Erythroblast (primary cell): ENCODE results near the gene IPO5.

Experiments
- DNase-seq, 2 experiments: peaks; one replicate each; lab custom pipeline; 2025; lab: John Stamatoyannopoulos, UW
- GATA1 ChIP-seq: IDR thresholded peaks from 2 replicates; pipeline ENCODE4 v1.6.1; 2011; ENCODE audit warnings: low read depth, mild to moderate bottlenecking, control low read depth, low read length, moderate library complexity
- POLR2A ChIP-seq: IDR thresholded peaks from 2 replicates; pipeline ENCODE4 v1.6.1; 2011; ENCODE audit warnings: mild to moderate bottlenecking, low read length

Gene IPO5

DNA sequence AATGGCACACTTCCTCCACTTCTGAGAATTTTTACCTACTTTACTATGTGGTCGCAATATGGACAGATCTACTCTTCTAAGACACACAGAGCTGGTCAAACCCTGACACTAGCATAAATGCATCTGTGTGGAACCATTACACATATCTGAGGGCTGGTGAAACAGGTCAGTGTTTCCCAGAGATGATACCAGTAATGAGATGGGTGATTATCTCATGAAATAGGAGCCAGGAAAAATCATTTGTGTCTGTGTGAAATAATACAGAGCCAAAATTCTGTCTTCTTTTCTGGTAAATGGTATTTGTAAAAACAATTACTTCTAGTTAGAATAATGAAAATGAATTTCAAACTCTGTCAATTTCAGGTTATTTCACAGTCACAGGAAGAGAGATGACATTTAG is 117.8 kb downstream of the IPO5 start:
- no peak for DNase-seq

DNA sequence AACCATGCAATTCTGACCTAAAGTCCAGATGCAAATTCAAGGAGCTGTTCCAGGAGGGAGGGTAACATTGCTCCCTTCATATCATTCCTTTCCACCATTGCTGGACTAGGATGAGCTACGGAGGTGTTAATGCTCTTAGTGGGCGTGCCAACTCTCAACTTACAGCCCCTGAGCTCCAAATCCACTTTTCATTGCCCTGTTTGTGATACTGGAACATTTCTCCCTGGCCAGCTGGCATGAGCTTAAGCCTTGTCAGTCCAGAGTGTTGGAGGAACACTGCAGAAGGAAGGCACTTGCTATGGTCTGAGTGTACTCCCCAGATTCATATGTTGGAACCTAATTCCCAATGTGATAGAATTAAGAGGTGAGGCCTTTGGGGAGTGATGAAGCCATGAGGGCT is 119.0 kb downstream of the IPO5 start:
- TF ChIP-seq GATA1 = no peak
- no peak for TF ChIP-seq POLR2A
- DNase-seq = no peak

More for the DNA sequence above, 117.8 kb downstream of the IPO5 start:
- TF ChIP-seq GATA1 (no peak), POLR2A (no peak)
